Sigmoid colon (tissue), 4 donors: ENCODE measurements around the gene ASCL5.

Experiments used
- EP300 ChIP-seq, 4 donors: sonication (generic); formaldehyde crosslinking; IDR thresholded peaks; one replicate each; pipeline ENCODE4 v1.6.1; 2017; ENCODE audit warnings: antibody characterized with exemption in 4 of 4
- POLR2AphosphoS5 ChIP-seq, 4 donors: sonication (generic); formaldehyde crosslinking; IDR thresholded peaks; one replicate each; pipeline ENCODE4 v1.6.1; 2017; ENCODE audit warnings: antibody characterized with exemption in 4 of 4
- TF ChIP-seq, protein P1 (sequence below), 4 experiments: fragments of 450-650 bp in 3 of 4; fragments of 200-600 bp in 1 of 4; IDR thresholded peaks; one replicate each; pipeline ENCODE4 v1.5.1; 2016 to 2019; ENCODE audit warnings: antibody characterized with exemption in 4 of 4, mild to moderate bottlenecking in 3 of 4, moderate library complexity in 2 of 4

DNA sequence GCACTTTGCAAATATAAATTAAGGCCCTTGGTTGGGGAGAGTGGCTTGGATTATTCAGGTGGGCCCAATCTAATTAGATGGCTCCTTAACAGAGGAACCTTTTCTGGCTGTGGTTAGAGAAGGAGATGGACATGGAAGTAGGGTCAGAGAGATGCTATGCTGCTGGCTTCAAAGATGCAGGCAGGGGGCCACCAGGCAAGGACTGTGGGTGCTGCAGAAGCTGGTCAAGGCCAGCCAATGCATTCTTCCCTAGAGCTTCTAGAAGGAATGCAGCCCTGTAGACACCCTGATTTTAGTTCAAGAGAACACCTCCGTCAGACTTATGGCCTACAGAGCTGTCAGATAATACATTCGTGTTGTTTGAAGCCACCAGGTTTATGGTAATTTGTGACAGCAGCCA is 31.0 kb upstream of the ASCL5 start:
- TF ChIP-seq POLR2AphosphoS5 (IDR thresholded peaks at IDR 0.05) (no peak), EP300 (IDR thresholded peaks at IDR 0.05) (no peak)
- TF ChIP-seq, protein P1, sequence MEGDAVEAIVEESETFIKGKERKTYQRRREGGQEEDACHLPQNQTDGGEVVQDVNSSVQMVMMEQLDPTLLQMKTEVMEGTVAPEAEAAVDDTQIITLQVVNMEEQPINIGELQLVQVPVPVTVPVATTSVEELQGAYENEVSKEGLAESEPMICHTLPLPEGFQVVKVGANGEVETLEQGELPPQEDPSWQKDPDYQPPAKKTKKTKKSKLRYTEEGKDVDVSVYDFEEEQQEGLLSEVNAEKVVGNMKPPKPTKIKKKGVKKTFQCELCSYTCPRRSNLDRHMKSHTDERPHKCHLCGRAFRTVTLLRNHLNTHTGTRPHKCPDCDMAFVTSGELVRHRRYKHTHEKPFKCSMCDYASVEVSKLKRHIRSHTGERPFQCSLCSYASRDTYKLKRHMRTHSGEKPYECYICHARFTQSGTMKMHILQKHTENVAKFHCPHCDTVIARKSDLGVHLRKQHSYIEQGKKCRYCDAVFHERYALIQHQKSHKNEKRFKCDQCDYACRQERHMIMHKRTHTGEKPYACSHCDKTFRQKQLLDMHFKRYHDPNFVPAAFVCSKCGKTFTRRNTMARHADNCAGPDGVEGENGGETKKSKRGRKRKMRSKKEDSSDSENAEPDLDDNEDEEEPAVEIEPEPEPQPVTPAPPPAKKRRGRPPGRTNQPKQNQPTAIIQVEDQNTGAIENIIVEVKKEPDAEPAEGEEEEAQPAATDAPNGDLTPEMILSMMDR (IDR thresholded peaks at IDR 0.05) = no peak
